OCI-LY3 (cell line): ENCODE measurements around the gene ERCC8.

Experiments used
- EZH2phosphoT487 ChIP-seq: fragments of 200-600 bp; shearing (Covaris generic); IDR thresholded peaks from 2 replicates; pipeline ENCODE4 v1.6.1; 2018; ENCODE audit warnings: antibody characterized with exemption, mixed run types, low read depth
- TF ChIP-seq, protein P1 (sequence below): fragments of 200-600, 300-600 bp; sonication (generic); IDR thresholded peaks from 2 replicates; pipeline ENCODE4 v1.5.1; 2014; ENCODE audit warnings: antibody characterized with exemption, low read length, low read depth

DNA sequence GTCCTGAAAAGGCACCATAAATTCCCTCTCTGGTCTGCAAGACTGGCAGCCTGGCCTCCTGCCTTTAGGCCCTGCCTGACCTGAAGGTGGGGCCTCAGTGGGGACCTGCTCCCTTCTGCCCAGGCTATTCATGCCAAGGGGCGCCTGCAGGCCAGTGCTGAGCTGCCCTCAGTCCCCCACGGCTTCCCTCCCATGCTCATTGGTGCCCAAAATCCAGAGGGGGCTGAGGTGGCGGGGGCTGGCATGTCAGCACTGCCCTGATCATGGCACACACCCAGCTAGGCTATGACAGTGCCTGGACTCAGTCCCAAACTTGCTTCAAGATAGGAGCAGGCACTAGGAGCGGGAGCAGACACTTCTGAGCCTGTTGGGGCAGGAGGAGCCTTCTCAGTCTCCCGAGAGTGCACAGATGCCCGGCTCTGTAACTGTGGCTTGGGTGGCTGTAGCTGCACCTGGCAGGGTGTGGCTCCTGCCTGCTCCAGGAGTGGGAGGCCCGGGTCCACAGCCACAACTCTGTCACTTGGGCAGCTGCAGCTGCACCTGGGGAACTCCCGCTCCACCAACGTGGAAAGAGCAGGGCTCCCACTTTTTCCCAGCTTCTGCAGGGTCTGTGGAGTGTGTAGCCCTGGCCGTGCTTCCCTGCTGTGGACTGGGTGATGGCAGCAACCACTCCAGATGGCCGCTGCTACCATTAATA lies 49.2 kb upstream of the ERCC8 start:
- no peak for TF ChIP-seq EZH2phosphoT487
- TF ChIP-seq, protein P1, sequence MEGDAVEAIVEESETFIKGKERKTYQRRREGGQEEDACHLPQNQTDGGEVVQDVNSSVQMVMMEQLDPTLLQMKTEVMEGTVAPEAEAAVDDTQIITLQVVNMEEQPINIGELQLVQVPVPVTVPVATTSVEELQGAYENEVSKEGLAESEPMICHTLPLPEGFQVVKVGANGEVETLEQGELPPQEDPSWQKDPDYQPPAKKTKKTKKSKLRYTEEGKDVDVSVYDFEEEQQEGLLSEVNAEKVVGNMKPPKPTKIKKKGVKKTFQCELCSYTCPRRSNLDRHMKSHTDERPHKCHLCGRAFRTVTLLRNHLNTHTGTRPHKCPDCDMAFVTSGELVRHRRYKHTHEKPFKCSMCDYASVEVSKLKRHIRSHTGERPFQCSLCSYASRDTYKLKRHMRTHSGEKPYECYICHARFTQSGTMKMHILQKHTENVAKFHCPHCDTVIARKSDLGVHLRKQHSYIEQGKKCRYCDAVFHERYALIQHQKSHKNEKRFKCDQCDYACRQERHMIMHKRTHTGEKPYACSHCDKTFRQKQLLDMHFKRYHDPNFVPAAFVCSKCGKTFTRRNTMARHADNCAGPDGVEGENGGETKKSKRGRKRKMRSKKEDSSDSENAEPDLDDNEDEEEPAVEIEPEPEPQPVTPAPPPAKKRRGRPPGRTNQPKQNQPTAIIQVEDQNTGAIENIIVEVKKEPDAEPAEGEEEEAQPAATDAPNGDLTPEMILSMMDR, result no peak
